Measurements from ENCODE around the gene ARMC9.

- TF ChIP-seq CSRNP3 (CRISPR knock-in tag; IDR thresholded peaks at IDR 0.05) (no peak), TOX (CRISPR knock-in tag; IDR thresholded peaks at IDR 0.05; ENCODE audit: borderline replicate concordance) (no peak), ISL1 (CRISPR knock-in tag; IDR thresholded peaks at IDR 0.05) (no peak), ZFP3 (CRISPR knock-in tag; IDR thresholded peaks at IDR 0.05) (no peak), CSDC2 (CRISPR knock-in tag; IDR thresholded peaks at IDR 0.05) (no peak), TSHZ2 (CRISPR knock-in tag; IDR thresholded peaks at IDR 0.05) (no peak), RARB (CRISPR knock-in tag; IDR thresholded peaks at IDR 0.05) (no peak), ARNTL (CRISPR knock-in tag; IDR thresholded peaks at IDR 0.05; ENCODE audit: borderline replicate concordance, low read depth) (no peak), OSR1 (CRISPR knock-in tag; IDR thresholded peaks at IDR 0.05) (no peak), ZNF8 (CRISPR knock-in tag; IDR thresholded peaks at IDR 0.05) (no peak), CREB5 (CRISPR knock-in tag; IDR thresholded peaks at IDR 0.05; ENCODE audit: low read depth) (no peak), TCF4 (CRISPR knock-in tag; IDR thresholded peaks at IDR 0.05; ENCODE audit: borderline replicate concordance) (no peak)
Measured at GRCh38 chr2:231342061-231342711, 143.8 kb downstream of the ARMC9 start.
